LNCAP (cell line): ENCODE data around the gene IFT81.

ENCODE experiments used
- CTCF ChIP-seq: fragments of 450-650 bp; IDR thresholded peaks from 2 replicates; pipeline ENCODE4 v1.5.1; 2017; ENCODE audit warnings: mild to moderate bottlenecking

IFT81 gene

GRCh38 chr12:110234755-110235154 lies 110.6 kb downstream of the IFT81 start:
- no peak for TF ChIP-seq CTCF

- no peak for TF ChIP-seq CTCF
Observed at GRCh38 chr12:110235383-110235782, 111.2 kb downstream of the IFT81 start.

- no peak for TF ChIP-seq CTCF
Observed at GRCh38 chr12:110243227-110243626, 119.1 kb downstream of the IFT81 start.

- no peak for TF ChIP-seq CTCF
Observed at GRCh38 chr12:110244372-110244771, 120.2 kb downstream of the IFT81 start.

- TF ChIP-seq CTCF, result no peak
Observed at GRCh38 chr12:110244829-110245228, 120.7 kb downstream of the IFT81 start.

GRCh38 chr12:110245369-110245772 lies 121.2 kb downstream of the IFT81 start:
- no peak for TF ChIP-seq CTCF

- TF ChIP-seq CTCF, result no peak
Observed at GRCh38 chr12:110246636-110247339, 122.6 kb downstream of the IFT81 start.
